GM18505 (cell line): ENCODE data around the gene CYP2D6.

Source experiments
- ATAC-seq: cut with Tn5 transposase; IDR thresholded peaks from one replicate; pipeline ENCODE4 v1.9.1; 2021; ENCODE audit not compliant: unreplicated experiment
- POLR2A ChIP-seq: IDR thresholded peaks from 4 replicates; pipeline ENCODE4 v1.6.1; 2011; ENCODE audit warnings: borderline replicate concordance; ENCODE audit not compliant: insufficient read depth, insufficient read length; ENCODE audit errors: extremely low read depth

The CYP2D6 gene

DNA sequence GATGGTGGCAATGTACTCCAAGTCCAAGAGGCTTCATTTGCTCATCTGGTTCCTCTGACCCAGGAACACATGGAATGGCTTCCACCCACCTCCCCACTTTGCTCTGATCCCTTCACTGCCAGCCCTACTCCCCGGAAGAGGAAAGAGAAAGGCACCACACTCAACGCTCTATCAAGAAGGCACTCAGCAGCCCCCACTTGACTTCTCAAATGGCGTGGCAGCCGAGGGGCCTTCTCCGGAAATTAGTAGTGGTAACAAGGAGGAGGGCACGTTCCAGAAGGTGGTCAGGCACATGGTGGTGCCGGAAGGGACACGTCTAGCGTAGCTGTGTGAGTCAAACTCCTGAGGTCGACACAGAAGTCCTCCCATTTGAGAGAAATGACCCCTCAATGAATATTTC lies 36.5 kb upstream of the CYP2D6 start:
- TF ChIP-seq POLR2A = no peak
- no peak for ATAC-seq

DNA sequence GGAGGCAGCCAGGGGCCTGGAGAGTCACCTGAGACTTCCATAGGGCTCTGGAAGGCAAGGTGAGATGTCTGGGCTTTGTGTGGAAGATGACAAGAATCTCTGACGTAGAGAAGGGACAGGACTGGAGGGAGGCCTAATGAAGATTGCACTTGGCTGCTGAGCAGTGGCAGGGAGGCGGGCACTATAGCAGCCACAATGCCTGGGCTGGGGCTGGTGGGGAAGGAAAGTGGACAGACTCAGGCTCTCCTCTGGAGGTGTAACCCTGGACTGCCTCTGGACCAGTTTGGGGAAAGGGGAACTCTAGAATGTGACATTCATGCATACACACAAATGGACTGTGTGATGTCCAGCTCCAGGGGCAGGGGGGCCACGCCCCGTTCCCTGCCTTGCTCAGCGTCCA lies 34.3 kb upstream of the CYP2D6 start:
- ATAC-seq = no peak
- TF ChIP-seq POLR2A = no peak

DNA sequence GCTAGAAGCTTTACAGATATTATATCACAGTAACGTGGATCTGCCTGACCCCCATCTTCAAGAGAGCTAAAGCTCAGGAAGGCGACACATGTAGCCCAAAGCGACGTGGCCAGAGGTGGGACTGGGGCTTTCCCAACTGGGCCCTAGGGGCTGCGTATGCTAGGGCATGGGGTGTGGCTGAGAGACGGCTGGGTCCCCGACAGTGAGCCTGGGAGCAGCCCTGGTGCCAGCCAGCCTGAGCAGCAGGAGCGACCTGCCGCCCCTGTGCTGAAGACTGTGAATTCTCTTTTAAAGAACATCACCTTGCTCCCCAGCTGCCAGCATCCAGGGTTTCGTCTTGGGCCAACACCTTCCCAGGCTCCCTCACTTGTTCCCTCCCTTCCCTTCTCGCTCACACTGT lies 32.9 kb upstream of the CYP2D6 start:
- no peak for TF ChIP-seq POLR2A
- no peak for ATAC-seq

DNA sequence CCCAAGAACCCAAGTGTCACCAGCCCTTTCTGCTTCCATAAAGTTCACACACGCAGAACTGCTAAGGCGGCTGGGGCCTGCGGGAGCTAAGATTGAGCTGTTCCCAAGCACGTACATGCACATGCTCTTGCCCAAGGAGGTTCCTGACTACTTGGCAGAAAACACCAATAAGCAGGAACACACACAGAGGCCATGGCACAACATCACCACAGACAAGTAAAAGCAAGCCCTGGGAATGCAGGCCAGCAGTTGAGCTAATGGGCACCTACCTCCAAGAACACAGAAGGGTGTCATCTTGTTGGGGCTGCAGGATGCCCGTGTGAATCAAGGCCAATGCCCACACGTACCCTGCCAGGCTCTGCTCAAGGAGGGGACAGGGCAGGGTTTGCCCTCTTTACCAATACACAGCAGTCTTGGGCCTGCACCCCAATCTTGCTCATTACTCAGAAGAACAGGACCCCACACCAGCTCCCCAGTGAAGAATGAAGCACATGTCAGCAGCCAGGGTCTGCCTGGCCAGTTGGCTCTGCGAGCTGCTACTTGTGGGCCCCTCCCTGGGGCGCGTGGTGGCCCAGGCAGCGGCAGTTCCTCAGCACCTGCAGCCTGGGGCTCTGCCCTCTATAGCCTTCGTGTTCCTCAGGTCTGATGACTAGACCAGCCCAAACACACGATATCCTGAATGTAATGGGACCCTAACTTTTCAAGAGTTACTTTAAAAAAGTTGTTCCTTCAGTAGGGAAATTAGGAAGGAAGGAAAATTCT lies 32.3 kb upstream of the CYP2D6 start:
- no peak for TF ChIP-seq POLR2A
- no peak for ATAC-seq

DNA sequence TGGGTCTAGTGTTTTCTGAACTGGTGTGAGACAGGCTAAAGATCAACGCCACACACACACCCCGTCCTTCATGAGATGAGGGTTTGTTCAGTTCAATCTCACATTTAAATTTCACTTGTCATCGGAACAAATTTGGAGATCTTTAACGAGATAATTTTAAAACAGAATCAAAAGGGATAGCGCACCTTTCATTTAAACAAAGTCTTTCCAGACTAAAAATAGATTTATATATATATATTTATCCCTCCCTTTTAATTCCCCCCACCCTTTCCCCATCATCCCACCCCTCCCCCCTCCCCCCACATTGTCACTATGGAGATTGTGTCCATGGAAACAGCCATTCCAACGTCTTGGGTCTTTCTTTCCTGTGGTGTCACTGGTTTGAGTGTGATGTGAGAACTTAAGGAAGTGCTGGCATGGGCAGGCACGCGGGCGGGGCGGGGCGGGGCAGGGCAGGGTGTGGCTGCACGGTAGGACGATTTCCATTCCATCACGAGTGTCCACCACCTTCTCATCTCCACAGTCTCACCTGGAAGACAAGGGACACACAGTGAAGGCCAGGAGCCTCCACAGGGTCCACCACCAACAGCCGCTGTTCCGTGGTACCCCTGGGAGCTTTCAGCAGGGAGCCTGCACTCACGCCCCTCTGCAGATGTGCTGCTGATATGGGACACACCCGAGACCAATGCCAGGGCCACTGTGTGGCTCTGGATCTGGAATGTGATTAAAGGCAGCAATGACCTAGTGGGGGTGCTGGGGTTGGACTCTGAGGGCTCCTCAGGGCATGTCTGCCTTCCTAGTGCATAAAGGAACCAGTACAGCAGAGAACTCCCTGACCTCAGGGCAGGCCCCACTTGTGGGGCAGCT lies 30.5 kb upstream of the CYP2D6 start:
- no peak for TF ChIP-seq POLR2A
- no peak for ATAC-seq

DNA sequence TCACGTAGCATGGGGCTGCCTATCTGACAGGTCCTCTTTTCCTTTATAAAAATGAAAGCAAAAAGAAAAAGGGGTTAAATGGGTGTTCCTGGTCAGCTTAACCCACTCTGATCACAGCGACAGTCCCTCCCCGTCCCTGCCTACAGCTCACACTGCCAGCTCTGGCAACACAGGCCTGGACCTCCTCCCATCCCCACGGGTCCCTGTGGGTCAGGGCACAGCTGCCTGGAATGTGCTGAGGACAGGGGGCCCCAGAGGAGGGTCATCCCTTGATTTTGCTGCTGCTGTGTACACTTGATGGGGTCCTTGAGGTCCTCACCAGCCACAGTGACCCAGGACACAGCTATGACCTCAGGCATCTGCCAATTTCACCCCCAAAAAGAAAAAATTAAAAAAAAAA lies 29.6 kb upstream of the CYP2D6 start:
- no peak for TF ChIP-seq POLR2A
- ATAC-seq = no peak

DNA sequence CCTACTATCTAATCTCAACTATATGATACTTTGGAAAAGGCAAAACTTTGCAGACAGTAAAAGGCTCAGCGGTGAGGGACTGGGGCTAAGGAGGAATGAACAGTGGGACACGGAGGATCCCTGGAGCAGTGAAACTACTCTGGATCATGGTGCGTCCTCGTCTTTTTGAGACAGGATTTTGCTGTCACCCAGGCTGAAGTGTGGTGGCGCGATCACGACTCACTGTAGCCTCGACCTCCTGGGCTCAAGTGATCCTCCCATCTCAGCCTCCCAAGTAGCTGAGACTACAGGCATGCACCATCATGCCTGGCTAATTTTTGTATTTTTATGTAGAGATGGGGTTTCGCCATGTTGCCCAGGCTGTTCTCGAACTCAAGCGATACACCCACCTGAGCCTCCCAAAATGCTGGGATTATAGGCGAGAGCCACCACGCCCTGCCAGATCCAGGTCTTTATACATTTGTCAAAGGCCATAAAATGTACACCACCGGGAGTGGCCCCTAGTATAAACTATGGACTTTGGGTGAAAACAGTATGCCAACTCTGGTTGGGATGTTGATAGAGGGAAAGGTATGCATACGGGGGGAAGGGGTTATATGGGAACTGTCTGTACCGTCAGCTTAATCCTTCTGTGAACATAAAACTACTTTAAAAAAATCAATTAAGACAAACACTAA lies 28.0 kb upstream of the CYP2D6 start:
- ATAC-seq = no peak
- TF ChIP-seq POLR2A = no peak

DNA sequence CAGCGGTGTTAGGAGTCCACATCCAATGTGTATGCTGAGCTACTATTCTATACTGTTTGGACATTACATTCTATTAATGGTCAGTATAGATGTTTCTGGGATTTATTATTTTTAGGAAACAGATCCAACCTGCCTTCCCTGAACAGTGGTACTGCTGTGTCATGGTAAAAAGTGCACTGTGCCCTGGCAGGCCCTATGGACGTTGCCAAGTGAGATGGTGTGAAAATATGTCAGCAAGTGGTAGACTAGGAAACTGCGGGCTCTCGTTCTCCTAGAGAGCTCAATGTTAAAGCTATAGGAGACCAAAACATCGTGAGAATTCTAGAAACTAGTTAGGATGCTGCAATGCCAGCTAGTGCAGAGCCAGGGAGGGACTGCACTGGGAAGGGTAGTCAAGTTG lies 26.0 kb upstream of the CYP2D6 start:
- TF ChIP-seq POLR2A = no peak
- no peak for ATAC-seq

DNA sequence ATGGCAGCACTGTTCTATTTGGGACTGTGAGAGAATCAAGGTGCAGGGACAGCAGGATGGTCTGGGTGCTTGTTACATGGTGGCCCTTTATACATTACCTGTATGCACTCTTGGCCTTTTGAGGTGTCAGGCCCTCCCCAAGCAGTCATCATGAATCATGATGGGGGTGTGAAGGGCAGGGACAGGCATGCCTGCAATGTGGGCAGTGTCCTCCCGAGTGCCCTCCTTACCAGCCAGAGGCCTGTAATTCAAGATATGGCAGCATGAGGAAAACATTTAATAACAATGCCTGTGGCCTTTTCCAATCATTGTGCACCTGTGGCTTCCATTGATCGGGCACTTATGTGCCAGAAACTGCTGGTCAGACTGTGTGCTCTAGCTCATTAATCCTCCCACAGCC lies 25.5 kb upstream of the CYP2D6 start:
- TF ChIP-seq POLR2A = no peak
- no peak for ATAC-seq

DNA sequence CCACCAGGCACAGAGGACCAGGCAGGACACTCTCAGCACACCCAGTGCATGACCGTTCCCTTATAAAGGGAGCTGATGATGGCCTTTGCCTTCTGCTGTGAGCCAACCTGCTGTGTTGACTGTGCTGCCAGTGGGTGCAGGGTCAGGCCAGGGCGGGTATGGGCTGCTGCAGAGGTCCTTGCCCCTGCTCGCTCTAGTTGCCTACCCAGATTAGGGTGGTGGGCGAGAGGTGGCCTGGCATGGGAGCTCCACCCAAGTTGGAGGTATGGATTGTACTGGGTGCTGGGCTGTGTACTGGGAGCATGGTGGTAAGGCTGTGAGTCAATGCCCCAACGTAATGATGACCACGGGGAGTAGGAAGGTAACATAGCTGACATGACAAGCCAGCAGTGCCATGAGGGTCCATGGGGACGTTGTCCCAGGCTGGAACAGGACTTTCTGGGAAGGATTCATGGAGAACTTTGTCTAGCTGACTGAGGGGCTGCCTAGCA lies 24.5 kb upstream of the CYP2D6 start:
- ATAC-seq = no peak
- TF ChIP-seq POLR2A = no peak

DNA sequence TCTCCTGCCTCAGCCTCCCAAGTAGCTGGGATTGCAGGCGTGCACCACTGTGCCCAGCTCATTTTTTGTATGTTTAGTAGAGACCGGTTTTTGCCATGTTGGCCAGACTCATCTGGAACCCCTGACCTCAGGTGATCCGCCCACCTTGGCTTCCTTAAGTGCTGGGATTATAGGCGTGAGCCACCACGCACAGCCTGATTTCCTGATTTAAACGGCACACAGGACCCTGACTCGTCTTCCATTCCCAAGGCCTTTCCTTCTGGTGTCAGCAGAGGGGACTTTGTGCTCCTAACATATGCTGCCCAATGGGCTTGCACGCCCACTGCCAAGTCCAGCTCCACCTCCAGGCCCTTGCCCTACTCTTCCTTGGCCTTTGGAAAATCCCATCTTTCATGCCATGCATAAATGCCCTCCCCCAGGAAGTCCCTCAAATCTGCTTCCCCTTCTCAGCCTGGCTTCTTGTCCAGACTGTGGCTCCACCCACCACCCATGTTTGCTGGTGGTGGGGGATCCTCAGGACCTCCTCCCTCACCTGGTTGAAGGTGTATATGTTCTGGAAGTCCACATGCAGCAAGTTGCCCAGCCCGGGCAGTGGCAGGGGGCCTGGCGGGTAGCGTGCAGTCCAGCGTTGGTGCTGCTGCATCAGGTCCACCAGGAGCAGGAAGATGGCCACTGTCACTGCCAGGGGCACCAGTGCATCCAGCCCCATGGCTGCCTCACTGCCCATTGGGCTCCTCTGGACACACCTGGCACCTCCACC lies 23.9 kb upstream of the CYP2D6 start:
- no peak for TF ChIP-seq POLR2A
- ATAC-seq = no peak

DNA sequence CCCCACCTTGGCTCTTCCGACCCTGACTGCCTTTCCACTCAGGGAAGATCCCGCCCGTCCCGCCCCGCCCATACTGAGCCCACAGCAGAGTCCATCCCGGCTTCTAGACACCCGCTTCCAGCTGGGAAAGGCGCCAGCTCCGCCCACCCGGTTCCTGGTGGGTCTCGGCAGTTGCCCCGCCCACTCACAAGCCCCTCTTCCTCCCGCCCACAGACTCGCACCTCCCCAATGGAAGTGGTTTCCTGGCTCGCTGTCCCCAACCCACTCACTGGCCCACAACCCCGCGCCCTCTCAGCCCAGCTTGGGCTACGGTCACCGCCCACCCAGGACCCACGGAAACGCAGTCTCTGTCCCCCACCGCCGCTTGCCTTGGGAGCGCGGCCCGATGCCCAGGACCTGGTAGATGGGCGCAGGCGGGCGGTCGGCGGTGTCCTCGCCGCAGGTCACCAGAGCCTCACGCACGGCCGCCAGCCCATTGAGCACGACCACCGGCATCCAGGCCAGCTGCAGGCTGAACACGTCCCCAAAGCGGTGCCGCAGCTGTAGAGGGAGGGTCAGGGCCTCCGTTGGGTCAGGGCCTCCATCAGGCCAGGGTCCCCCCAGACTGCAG lies 22.2 kb upstream of the CYP2D6 start:
- no peak for TF ChIP-seq POLR2A
- no peak for ATAC-seq
